Central memory CD4-positive, alpha-beta T cell (primary cell): ENCODE results near the gene PRIM2.
"Not testable (repeated sequence)": the region's sequence is repeated elsewhere in the genome, so short reads cannot be mapped to it uniquely, and the experiment has no call there.

Experiments used
- DNase-seq: peaks from one replicate; pipeline ENCODE4 v3.0.0; 2022

The PRIM2 gene

DNA sequence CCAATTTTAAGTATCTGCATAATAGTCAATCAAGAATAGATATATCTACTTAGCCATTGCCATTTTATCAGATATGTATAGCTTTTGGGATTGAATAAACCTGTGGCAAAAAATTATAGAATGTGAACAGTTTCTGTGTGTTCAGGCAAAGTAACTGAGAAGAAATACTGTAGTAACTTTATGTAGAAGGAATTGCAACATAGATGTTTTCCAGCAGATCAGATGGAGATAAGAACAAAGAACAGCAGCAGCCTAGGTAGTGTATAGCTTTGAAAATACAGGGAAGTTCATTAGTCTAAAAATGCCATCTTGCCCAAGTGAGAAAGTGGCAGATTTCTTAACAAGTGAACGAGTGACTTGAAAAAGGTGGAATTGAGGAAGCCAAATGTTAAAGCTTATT is 197.7 kb downstream of the PRIM2 start:
- DNase-seq = not testable (repeated sequence)

- DNase-seq = not testable (repeated sequence)
Measured at GRCh38 chr6:57515845-57516244, 198.4 kb downstream of the PRIM2 start.

DNA sequence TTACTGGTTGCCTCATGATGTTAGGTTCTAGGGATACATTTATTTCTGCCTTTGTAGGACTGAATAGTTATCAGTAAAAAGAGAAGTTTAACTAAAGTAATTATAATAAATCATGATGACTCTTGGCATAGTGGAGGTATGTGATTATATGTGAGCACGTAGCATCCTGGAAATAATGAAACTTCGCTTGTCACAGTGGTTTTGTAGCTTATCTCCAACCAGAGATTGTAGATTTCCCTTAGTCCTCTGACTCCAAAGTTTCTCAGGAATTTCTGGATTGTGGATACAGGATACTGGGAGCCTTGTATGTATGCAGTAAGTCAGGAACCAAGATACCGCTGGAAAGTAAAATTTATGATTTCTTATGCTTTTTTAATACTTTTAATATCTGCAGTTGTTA is 199.3 kb downstream of the PRIM2 start:
- DNase-seq = not testable (repeated sequence)

- DNase-seq = not testable (repeated sequence)
Measured at GRCh38 chr6:57519198-57519597, 201.8 kb downstream of the PRIM2 start.

GRCh38 chr6:57521085-57521484 is 203.7 kb downstream of the PRIM2 start:
- DNase-seq = not testable (repeated sequence)

DNA sequence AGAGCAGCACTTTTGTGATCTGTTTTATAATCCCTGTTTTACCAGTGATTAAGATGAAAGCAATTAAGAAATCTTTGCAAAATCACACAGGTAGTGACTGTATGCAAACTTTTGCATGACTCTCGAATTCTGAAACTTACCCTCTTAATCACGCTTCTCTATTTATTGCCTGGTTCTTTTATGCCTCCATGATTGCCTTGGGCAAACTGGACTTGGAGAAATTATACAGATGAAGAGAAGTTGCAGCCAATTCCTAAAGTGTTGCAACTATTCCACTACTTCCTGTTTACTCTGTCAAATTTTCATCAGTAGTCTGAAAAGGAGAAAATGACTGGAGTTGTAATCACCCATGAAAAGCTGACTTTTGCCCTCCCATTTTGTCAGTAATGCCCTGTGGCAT is 205.8 kb downstream of the PRIM2 start:
- DNase-seq = not testable (repeated sequence)

GRCh38 chr6:57529755-57530154 is 212.3 kb downstream of the PRIM2 start:
- not testable (repeated sequence) for DNase-seq

GRCh38 chr6:57532660-57533059 is 215.2 kb downstream of the PRIM2 start:
- DNase-seq = not testable (repeated sequence)

DNA sequence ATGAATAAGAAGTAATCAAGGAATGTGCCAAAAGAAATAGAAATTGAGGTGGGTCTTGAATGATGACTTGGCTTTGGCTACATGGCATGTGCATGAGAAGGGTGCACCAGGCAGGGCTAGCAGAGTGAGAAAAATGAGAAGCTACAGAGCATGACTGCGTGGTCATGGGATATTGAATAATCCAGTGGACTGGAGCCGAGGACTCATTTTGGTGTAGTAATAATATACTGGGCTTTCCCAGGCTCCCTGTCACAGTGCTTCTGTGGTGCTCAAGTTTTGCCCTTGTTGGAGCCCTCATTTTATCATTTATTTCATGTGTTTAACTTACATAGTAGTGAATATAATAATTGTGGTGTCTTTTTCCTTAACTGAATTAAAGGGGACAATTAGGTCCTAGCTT is 217.7 kb downstream of the PRIM2 start:
- DNase-seq = not testable (repeated sequence)

DNA sequence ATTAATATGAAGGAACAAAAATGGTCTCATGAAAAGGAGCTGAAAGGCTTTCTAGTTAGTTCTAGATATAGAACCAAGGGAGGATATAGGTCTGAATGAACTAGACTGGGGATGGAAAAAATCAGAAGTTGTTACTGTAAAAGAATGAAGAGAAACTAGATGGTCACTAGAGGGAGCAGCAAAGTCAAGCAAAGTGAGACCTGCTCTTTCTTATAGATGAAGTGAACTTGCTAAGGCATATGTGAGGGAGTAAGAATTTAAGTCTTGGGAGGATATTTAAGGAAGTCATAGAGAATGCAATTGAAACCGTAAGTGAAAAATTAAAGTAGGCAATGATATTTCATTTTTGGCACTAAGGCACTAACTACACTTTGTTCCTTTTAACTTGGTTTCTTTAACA is 218.6 kb downstream of the PRIM2 start:
- DNase-seq = not testable (repeated sequence)

- not testable (repeated sequence) for DNase-seq
Measured at GRCh38 chr6:57537916-57538315, 220.5 kb downstream of the PRIM2 start.

DNA sequence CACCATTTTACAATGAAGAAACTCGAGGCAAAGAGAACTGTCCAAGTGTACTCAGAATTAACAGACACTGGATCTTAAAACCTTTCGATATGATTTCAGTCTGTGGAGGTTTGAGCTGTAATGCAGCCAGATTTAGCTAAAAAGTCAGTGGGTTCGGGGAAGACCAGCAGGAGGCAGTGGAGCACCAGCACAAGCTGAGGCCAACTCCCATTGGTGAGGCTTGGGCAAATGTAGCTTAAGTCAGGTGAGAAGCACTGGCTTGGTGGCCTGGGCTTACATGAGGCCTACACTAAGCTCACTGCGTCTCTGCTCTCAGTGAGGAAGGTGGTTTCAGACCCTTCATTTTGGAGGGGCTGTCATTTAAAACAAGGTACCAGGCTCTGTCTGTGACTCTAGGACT is 234.5 kb downstream of the PRIM2 start:
- DNase-seq = not testable (repeated sequence)

DNA sequence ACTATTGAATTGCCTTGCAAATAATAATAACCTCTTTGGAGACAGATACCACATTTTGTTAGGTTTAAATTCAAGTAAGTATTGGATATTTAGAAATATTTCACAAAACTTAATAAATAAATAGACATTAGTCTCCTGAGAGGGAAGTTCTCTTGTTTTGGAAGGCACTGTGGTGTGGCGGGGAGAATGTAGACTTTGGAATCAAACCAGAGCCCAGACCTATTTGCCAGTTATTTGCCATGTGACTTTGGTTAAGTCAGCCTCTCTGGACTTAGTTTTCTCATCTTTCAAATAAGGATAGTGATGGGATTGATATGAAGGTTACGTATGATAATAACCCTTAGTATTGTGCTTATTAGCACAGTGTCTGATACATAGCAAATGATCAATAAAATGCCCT is 240.4 kb downstream of the PRIM2 start:
- DNase-seq = not testable (repeated sequence)

GRCh38 chr6:57559170-57559569 is 241.7 kb downstream of the PRIM2 start:
- DNase-seq = not testable (repeated sequence)

GRCh38 chr6:57562233-57562632 is 244.8 kb downstream of the PRIM2 start:
- not testable (repeated sequence) for DNase-seq

- DNase-seq = not testable (repeated sequence)
Measured at GRCh38 chr6:57572119-57572518, 254.7 kb downstream of the PRIM2 start.

GRCh38 chr6:57572844-57573243 is 255.4 kb downstream of the PRIM2 start:
- DNase-seq = not testable (repeated sequence)

- not testable (repeated sequence) for DNase-seq
Measured at GRCh38 chr6:57577023-57577422, 259.6 kb downstream of the PRIM2 start.

DNA sequence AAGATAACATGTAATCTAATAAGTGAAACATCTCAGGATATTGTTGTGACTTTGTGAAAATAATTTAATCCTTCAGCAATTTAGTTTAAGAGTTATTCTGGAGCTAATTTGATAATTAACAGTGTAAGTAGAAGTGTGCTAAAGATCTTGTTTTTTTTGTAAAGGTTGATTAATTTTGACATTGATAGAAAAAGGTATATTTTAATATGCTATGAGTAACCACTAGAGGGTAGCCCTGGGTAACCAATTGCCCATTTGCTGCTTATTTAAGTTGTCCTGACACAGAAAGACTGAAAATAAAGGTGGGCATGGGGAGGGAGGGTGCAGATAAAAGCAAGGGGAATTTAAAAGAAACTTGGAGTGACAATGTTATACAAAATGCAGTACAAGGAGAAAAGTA is 262.1 kb downstream of the PRIM2 start:
- DNase-seq = not testable (repeated sequence)

DNA sequence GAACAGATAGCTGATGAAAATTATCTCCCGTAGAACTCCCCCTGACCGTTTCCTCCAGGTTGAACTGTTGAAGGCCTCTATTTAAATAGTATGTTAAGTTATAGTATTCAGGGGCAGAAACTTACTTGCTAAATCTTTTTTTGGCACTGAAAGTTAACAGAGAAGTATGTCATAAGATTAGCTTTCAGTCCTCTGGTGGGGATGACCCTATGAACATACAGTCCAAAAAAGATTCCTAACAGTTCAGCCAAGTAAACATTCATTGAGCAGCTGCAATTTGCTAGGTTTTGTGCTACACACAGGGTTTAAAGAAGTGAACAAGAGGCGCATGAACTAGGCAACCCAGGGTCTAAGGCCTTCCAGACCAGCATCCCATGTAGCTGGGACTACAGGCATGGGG is 264.2 kb downstream of the PRIM2 start:
- DNase-seq = not testable (repeated sequence)

DNA sequence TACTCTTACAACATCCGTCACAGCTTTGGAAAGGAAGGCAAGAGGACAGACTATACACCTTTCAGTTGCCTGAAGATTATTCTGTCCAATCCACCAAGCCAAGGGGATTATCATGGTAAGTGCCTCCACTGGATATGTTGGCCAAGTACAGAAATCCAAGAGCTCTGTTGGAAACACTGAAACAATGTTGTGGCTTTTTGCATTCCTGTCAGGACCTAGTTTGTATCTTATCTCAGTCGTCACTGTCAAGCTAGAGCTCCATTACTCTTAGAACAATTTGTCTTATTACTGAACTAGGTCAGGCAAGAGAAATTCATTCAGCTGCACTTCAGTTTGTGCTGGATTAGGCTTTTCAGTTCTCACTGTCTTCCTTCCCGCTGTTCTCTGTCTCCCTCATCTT is 283.7 kb downstream of the PRIM2 start:
- DNase-seq = not testable (repeated sequence)

GRCh38 chr6:57605303-57605702 is 287.9 kb downstream of the PRIM2 start:
- DNase-seq = not testable (repeated sequence)

DNA sequence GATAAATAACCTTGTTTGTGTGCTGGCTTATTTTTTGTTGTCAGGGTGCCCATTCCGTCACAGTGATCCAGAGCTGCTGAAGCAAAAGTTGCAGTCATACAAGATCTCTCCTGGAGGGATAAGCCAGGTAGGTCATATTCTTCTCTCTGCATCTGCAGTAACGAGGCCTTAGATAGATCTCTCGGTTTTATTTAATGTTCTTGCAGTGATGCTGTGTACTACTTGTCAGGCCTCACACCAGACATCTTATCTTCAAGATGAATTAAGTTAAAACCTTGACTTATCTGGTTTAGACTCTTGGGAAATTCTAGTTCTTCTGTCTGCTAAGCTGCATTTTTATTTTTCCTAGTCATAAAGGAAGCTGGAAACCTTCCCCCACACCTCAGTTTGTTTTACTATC is 288.9 kb downstream of the PRIM2 start:
- not testable (repeated sequence) for DNase-seq

GRCh38 chr6:57610612-57611011 is 293.2 kb downstream of the PRIM2 start:
- not testable (repeated sequence) for DNase-seq

GRCh38 chr6:57618959-57619358 is 301.5 kb downstream of the PRIM2 start:
- not testable (repeated sequence) for DNase-seq
